Measurements from ENCODE around the gene KLHDC7B.
A peak's percentile ranks its signal among the peaks of the same experiment; 100 is the strongest.

The KLHDC7B gene

DNA sequence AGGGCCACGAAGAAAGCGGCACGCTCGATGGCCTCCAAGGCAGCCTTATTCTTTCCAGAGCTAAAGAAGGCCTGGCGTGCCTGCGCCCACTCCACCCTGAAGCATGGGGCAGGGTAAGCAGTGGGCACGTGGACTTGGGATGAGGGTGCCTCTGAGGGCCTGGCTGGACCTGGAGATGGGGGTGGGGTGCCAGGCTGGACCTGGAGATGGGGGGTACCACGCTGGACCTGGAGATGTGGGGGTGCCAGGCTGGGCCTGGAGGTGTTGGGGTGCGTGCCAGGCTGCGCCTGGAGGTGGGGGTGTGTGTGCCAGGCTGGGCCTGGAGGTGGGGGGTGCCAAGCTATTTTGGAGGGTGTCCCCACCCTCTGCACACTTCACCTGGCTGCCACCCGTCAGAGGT lies 27.3 kb downstream of the KLHDC7B start:
- no peak for DNase-seq (ENCODE audit: low read depth in 3 of 3)

DNA sequence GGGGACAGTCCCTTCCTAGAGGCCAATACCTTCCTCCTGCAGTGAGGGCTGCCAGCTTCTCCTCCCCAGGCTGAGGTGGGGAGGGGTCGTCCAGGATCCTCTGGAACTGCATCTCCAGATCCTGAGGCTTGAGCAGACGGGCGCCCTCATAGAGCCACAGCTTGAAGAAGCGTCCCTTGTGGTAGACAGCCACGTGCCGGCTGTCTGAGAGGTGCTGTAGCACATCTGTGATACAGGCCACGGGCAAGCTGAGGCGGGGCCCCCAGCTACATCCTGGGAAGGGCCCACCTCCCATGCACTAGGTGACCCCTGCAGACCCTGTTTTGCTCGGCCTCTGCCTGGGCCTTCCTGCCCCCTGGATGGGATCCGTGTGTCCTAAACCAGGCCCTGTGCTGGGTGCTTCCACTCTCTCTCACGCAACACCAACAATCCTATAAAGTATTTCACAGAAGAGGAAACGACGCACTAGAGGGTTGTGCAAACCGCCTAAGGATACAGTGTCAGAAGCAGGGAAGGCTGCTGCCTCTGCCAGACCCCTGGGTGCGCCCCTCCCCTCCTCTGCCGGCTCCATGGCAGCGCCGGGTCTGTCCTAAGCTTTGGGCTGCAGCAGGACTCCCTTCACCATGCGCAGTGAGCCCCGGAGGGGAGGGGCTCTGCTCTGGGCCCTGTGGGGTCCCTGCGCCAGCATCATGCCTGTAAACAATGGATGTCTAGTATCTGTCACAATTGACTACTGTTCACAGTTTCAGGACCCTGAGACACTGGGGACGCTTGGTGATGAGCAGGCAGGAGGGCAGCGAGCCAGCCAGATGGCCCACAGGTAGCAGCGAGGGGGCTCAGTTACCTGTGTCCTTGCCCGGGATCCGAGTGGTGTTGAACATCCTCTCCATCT lies 28.0 kb downstream of the KLHDC7B start:
- no peak for DNase-seq (ENCODE audit: low read depth in 3 of 3)

DNA sequence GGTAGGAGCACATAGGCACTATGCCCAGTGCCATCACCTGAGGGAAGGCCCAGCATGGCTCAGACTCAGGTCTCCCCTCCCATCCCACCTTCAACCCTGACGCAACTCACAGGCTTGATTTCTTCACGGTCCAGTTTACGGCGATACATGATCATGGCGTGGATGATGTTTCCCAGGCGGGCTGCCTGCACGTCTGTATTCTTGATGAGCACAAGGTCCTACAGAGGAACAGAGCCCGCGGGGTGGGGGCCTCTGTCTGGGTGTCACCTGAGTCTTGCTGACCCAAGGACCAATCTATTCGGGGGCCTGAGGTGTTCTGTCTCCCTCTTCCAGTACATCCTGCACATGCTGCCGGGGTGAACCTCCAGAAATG lies 28.7 kb downstream of the KLHDC7B start:
- DNase-seq (ENCODE audit: low read depth in 3 of 3): no peak

DNA sequence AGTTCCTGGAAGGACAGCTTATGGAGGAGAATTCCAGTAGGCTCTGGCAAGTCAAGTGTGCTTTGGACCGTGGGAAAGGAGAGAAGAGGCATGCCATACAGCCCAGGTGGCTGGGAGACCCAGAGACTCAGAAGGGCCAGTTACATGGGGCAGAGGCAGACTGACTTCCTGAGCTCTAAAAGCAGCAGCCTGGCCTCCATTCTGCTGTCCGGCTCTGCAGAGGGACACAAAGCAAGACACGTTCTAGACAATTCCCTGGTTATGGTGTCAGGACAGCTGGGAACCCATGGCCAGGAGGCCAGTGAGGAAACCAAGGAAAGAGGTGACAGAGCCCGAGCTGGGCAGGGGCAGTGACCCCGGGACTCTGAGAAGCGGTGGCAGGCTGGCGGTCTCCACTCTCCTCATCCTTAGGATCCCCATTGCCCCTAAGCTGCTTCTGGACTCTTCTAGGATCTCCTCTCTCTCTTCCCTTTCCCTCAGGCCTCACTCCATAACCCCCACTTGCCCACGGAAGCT lies 29.8 kb downstream of the KLHDC7B start:
- no peak for DNase-seq (ENCODE audit: low read depth in 3 of 3)

DNA sequence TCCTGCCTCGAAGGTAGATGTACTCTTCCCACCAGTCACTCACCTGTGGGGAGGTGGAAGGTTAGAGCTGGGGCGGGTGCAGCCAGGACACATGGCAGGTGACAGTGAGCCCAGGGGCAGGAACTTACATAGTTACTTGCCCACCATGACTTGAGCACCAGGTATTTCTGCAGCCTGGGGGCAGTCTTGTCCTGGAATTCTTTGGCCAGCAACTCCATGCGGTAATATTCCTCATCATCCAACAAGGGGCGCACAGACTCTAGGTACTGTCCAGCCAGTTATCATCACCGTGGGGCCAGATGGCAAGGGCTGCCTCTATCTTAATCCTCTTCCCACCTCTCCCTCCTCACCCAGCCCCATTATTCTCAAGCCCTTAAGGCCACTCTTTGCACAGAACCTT lies 30.4 kb downstream of the KLHDC7B start:
- no peak for DNase-seq (ENCODE audit: low read depth in 3 of 3)

DNA sequence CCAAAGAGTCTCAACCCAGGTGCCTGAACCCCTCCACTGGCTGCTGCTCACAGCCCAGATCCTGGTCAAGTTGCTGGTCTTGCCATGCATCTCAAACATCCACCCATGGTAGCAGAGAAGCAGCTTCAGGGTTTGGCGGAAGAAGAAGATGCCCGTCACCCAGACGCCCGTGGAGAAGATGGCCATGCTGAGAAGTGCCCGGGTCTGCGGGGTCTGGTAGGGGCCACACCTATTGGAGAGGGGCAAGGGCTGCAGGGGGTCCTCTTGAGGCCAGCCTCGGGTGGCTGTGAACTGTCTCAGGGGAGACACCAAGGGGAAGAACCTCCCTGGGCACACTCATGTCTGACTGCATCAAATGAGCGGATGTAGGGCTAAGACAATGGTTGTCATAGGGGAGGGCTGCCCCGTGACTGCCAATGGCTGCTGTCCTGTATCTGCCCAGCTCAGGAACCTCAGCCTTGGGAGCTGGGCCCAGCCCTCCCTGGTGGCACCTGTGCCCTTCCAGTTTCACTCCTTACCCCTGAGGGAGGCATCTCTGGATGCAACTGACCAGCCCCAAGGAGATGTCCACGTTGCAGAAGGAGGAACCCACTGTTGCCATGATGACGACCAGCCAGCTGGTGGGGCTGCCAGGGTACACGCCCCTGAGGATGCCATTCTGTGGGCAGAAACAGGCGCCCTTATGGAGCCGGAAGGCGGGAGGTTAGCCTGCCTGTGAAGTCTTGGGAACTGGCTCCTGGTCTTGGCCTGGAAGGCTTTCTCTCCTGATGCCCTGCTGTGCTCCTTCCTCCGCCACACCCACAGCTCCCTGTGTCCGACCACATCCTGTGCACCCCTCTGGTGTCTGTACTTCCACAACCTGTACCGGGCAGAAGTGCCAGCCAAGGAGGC lies 31.4 kb downstream of the KLHDC7B start:
- DNase-seq (ENCODE audit: low read depth in 3 of 3): no peak

DNA sequence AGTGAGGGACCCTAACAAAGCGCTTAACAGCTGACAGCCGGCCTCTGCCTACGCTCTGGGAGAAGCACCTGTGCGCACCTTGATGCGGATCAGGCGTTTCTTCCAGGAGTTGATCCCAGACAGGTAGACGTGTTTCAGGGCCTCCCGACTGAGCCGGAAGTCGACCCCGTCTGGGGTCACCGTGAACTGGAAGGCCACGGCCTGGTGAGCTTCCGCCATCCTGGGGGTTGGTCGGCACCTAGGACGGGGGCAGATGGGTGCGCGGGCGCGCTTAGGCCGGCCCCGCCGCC lies 31.9 kb downstream of the KLHDC7B start:
- DNase-seq (ENCODE audit: low read depth in 3 of 3): no peak

DNA sequence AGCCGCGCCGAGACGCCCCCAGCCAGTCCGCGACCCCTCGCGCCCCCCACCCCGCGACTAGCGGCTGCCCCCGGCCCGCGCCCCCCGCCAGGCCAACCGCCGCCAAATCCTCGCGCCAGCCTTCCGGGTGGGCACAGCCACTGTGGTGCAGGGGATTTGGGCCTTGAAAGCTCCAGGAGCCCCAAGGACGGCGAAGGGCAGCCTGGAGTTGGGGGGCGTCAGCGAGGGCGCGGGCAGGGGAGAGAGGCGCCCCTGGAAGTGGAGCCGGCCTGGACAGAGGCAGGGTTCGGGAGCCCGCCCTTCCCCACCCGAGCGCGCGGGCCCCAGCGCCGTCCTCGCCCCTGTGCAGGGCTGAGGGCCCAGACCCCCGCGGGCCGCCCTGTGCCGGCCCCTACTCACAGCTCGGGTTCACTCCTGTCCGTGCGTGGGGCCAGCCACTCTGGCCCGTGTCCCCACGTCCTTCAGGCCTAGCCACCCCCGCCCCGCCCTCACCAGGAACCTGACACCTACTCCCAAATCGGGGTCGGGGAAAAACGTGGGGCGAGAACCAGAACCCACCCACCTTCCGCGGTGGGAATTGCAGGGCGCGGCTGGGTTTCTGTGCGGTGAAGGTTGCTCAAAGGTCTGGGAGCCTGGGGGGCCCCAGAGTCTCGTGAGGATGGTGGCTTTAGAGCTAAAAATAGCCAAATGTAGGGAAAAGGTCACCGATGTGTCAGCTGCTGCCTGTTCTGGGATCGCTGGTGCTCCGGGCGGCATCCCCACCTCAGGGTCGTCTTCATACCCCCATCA lies 32.5 kb downstream of the KLHDC7B start, which contains the start of gene CPT1B:
CPT1B (minus strand) TSS at position 441 of the 789 bp plus-strand sequence. CDS start 512 bp downstream, outside the sequence.
- no peak for DNase-seq (ENCODE audit: low read depth in 3 of 3)

DNA sequence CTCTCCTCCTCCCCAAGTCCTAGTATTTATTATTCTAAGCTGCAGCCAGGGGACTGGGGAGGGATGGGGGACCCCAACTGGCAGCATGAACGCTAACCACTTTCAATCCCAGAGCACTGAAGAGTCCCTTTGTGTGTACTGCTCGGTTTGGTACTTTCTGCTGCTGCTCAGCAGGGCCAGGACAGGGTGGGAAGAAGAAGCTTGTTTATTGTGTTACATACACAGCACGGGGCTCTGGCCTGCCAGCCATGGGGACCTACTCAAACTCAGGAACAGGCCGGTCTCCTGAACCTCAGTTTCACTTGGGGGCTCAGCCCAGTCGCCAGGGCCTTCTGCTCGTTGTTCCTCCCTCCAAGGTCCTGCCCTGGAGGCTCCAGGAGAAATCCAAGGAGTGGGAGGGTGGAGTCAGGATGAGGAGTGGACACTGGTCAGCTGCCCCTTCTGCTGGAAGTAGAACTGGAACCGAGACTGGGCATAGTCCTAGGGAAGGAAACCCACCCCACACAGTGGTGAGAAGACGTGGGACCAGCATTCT lies 33.1 kb downstream of the KLHDC7B start:
- no peak for DNase-seq (ENCODE audit: low read depth in 3 of 3)

DNA sequence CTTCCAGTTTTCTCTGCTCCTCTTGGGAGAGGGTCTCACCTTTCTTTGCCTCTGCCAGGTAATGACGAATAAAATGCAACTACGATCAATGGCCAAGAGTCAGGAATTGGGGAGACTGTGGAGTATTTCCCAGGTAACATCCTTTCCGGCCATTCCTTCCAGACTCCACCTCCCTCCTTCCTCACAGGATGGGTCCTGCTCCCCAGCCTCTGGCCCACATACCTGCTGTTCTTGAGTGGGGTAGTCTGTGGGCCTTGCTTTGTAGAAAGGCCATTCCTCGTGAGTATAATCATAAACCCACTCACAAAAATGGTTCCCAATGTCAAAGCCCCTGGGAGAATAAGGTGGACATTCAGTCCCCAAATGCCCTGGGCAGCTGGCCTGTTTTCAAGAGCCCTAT lies 34.1 kb downstream of the KLHDC7B start:
- no peak for DNase-seq (ENCODE audit: low read depth in 3 of 3)

DNA sequence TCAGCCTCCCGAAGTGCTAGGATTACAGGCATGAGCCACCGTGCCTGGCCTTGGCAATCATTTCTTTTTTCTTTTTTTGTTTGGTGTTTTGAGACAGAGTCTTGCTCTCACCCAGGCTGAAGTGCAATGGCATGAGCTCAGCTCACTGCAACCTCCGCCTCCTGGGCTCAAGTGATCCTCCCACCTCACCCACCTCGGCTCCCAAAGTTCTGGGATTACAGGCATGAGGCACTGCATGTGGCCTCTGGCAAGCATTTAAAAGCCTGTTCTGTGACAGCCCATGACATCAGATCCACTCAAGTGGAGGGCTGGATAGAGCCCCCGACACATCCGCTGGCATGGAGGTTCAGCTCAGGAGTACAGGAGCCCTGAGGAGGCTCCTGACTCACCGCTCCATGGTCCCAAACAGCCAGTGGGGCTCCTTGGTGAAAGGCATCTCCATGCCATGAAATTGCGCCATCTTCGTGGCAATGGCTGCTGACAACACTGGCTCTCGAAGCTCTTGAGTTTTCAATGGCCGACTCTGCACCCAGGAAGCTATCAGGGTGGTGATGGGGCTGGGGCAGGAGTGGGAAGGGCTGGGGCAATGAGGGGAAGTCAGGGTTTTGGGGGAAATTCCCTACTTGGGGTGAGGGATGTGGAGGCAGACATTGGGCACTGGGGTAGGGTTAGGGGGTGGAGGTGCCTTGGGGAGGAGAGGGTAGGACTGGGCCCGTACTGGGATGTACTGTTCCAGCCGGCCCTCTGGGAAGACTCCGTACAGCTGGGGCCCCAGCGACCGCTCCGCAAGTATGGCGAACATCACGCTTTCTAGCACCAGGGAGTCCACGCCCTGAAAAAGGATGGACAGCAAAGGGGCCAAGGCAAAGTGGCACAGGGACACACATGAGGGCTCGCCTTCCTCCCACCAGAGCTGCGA lies 35.6 kb downstream of the KLHDC7B start:
- no peak for DNase-seq (ENCODE audit: low read depth in 3 of 3)

DNA sequence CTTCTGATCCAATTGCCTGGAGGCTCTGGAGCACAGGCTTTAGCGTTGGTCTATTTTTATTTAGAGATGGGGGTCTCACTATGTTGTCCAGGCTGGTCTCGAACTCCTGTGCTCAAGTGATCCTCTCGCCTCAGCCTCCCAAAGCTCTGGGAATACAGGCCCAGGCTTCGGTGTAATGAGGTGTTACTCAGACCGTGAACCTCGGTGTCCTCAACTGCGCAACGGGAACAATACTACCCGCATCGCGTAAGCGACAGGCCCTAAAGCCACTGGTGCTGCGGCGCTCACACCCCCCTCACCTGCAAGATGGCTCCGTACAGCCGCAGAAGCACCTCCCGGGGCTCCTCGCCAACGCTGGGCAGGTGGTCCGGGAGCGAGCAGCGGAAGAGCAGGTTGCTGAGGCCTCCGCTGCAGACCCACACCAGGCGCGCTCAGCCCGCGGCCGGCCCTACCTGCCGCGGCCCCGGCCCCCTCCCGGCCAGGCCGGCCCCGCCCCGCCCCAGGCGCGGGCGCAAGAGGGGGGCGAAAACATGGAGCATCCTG lies 36.3 kb downstream of the KLHDC7B start:
- peak in 1 of 3 experiments; percentile 12 for DNase-seq (ENCODE audit: low read depth in 3 of 3)

DNA sequence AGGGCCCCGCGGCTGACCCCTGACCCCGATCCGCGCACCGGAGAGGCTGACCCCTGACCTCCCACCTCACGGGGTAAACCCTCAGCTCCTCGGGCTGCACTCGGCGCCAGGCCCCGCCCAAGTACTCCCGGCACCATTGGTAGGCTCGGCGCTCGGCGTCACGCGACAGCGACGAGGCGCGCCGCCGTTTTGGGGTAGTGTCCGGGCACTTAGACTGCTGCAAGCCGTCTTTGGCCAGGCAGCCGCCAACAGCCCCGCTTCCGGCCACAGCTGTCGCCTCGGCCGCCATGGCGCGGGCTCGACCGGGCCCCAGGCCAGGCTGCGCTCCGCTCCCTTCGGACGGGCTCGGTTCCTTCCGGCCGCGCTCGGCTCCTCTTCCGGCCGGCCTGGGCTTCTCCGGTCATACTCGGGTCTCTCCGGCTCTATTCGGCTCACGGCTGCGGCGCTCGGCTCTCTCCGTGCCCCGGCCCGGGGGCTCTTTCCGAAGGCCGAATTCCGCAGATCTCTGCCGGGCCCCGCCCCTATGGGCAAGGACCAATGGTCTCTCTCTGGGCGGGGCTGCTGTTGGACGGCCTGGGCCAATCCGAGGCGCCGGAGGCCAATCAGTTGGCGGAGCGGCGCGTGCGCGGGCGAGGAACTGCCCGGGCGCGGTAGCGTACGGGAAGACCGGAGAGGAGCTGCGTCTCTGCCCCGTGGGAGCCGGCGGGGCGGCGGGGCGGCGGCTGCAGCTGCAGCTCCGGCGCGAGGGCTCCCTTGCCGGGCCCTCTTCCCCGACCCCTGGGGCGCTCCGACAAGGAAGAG lies 37.0 kb downstream of the KLHDC7B start, which contains the start of gene CHKB:
CHKB (minus strand) TSS at position 357 of the 801 bp plus-strand sequence; CDS start at position 289, 68 bp downstream.
- DNase-seq (ENCODE audit: low read depth in 3 of 3): peak; percentile 94 to 97 (median 96)

DNA sequence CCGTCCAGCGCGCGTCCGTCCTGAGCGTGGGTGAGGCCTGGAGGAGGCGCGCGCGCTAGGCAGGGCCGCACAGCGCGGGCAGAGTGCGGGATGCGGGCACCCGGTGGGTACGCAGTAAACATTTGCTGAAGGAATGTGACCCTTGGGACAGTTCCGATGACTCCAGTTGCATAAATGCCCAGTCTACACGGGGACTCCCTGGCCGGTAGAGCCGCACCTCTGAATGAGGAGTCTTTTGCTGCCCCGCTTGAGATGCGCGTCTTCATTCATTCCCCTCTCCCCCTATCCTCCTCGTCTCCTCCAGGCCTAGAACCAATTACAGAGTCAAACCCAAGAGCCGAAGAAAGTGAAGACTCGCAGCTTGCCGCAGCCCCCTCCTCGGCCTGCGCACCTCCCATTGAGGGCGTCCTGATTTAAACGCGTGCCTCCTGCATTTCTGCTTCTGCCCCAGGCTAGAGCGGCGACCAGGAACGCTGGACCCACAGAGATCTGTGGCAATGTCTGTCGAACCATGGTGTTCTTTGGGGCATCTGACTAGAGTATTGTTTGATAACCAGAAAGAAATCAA lies 37.7 kb downstream of the KLHDC7B start:
- no peak for DNase-seq (ENCODE audit: low read depth in 3 of 3)

DNA sequence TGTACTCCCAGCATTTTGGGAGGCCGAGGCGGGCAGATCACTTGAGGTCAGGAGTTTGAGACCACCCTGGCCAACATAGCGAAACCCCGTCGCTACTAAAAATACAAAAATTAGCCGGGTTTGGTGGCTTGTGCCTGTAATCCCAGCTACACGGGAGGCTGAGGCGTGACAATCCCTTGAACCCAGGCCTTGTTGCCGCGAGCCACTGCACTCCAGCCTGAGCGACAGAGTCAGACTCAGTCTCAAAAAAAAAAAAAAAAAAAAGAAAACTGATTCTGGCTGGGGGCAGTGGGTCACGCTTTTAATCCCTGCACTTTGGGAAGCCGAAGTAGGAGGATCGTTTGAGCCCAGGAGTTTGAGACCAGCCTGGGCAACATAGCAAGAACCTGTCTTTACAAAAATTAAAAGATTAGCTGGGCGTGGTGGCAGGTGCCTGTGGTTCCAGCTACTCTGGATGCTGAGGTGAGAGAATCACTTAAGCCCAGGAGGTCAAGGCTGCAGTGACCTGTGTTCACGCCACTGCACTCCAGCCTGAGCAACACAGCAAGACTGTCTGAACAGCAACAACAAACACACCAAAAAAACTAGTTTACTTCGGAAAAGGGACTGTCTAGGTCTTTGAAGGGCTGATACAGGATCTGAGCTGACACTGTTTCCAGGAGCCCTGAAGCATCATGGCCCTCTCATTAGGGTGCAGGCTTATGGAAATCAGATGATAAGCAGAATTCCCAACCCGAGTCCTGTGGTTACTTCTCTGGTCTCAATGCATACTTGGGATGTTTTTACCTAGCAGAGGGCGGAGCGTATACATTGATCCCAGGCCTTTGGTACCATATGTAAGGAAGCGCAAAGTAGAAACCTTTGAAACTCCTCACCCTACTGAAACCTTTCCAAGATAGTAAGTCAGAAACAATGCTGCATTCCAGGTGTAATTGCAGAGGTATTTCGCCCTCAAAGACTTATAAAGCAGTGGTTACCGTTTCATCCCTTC lies 38.7 kb downstream of the KLHDC7B start:
- DNase-seq (ENCODE audit: low read depth in 3 of 3): no peak

DNA sequence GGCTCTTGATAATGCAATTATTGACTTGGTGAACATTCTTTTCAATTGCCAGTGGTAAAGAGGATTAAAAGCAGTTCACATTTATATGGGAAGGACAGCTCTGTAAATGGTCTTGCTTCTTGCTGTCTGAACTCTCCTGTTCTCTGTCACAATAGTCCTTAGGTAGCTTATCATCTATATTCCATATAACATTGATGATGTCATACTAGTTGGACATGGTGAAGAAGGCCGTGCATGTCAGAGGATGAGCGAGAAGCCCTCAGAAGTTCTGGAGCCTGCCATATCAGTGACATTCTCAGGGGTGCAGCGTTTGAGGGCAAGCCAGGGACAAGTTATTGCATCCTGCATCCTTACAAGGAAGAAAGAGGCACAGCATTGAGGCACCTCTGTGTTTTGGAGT lies 39.5 kb downstream of the KLHDC7B start:
- DNase-seq (ENCODE audit: low read depth in 3 of 3): no peak

DNA sequence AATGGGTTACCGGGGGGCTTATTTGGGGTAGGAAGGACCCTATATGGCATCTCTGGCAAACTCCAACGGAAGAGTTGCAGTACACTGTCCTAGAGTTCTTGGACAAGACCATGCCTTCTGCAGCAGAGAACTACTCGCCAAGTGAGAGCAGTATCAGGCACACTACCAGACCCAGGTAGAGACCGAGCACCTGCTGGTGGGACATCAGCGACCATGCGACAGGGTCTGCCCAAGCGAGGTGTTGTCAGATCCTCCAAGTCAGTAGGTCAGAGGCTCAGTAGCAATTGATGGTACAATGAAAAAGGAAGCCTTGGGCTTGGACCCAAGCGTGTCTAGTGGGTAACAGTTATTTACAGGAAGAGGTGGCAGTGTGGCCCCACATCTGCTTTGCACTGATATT lies 40.1 kb downstream of the KLHDC7B start:
- DNase-seq (ENCODE audit: low read depth in 3 of 3): no peak

DNA sequence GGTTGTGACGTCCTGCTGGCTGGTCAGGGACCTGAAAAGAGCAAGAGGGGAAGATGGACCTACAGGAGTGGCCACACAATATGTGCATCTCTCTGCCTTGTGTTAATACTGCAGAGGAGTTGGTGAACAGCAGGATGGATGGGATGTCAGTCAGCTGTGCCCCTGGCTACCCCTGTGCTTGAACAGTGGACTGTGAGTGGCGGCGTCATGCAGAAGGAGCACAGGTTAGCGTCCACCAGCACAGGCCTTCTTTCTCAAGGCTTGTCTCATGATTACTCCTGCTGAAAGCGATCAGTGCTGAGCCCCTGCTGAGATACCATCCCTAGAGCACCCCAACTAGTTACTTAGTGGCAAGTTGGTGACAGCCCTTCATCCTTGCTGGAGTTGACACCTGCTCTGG lies 40.7 kb downstream of the KLHDC7B start:
- DNase-seq (ENCODE audit: low read depth in 3 of 3): no peak

All from stimulated activated CD4-positive, alpha-beta T cell treated with anti-CD3 and anti-CD28 coated beads, TNF-alpha, amount 100 ng/mL, for 4 hours (primary cell).